Brain pericyte (primary cell): ENCODE measurements around the gene SLC4A1.

ENCODE experiments used
- DNase-seq: peaks from one replicate; pipeline ENCODE4 v3.0.0-alpha.2; 2012; ENCODE audit warnings: low read depth, low spot score

The SLC4A1 gene

GRCh38 chr17:44267818-44268490, at the start of gene SLC4A1:
SLC4A1 (minus strand) TSS chr17:44268135; CDS start chr17:44262866, 5,269 bp downstream.
- no peak for DNase-seq

- no peak for DNase-seq
These were observed 49.6 kb upstream of the SLC4A1 start for GRCh38 chr17:44317545-44317944.

- DNase-seq, result no peak
These were observed 48.1 kb upstream of the SLC4A1 start for GRCh38 chr17:44315760-44316731.

GRCh38 chr17:44314869-44315661, 47.1 kb upstream of the SLC4A1 start:
- DNase-seq, result no peak

- no peak for DNase-seq
These were observed 46.6 kb upstream of the SLC4A1 start for GRCh38 chr17:44314524-44314868.

- DNase-seq, result no peak
These were observed 46.1 kb upstream of the SLC4A1 start for GRCh38 chr17:44314031-44314430.

GRCh38 chr17:44312396-44313104, 44.6 kb upstream of the SLC4A1 start:
- no peak for DNase-seq

DNA sequence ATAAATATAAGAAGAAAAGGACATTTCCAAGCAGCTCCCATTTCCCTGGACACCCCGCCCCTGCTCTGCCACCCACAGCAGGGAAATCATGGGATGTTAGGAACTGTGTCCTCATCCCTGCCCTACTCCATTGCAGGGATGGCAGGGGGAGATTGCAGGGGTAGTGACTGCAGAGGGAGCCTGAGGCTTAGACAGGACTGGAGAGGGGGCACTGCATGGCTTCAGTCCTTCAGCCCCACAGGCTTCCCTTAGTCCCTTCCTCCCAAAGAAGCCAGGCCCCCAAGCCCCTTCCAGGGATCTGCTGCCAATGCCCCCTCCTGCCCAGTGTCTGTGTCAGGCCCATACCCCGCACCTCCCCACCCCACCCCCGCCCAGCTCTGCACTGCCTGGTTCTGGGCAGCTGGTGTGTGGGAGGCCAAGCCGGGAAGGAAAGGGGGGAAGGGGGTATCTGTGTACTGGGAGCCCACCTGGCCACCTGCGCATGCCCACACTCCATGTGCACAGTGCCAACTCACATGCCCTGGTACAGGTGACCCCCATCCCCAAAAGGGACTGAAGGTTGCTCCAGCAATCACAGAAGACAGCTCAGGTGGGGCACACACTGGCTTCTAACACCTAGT, 43.7 kb upstream of the SLC4A1 start:
- no peak for DNase-seq

GRCh38 chr17:44310609-44311376, 42.9 kb upstream of the SLC4A1 start:
- DNase-seq, result no peak

DNA sequence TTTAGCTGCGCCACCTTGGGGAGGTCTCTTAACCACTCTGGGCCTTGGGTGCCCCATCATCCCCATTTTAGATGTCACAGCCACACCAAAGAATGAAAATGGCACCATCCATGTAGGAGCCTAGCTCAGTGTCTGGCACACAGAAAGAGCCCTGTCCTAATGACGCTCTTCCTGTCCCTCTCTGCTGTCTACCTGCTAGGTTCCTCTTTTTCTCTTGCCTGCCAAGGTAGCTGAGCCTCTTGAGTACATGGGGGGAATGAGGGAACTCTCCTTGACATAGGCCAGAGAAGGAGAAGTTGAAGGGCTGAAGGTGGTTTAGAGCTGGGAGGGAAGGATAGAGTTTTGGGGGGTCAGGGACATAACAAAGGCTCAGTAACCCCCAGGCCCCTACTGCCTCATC, 42.3 kb upstream of the SLC4A1 start:
- DNase-seq, result no peak

- no peak for DNase-seq
These were observed 41.5 kb upstream of the SLC4A1 start for GRCh38 chr17:44309472-44309871.

GRCh38 chr17:44308865-44309264, 40.9 kb upstream of the SLC4A1 start:
- DNase-seq, result no peak

- DNase-seq, result no peak
These were observed 40.4 kb upstream of the SLC4A1 start, which contains the start of gene RUNDC3A for GRCh38 chr17:44308320-44308818. RUNDC3A (plus strand) TSS chr17:44308601; CDS start chr17:44308833, 232 bp downstream.

- no peak for DNase-seq
These were observed 39.7 kb upstream of the SLC4A1 start for GRCh38 chr17:44307387-44308186.

- no peak for DNase-seq
These were observed 36.7 kb upstream of the SLC4A1 start for GRCh38 chr17:44304651-44305050.

DNA sequence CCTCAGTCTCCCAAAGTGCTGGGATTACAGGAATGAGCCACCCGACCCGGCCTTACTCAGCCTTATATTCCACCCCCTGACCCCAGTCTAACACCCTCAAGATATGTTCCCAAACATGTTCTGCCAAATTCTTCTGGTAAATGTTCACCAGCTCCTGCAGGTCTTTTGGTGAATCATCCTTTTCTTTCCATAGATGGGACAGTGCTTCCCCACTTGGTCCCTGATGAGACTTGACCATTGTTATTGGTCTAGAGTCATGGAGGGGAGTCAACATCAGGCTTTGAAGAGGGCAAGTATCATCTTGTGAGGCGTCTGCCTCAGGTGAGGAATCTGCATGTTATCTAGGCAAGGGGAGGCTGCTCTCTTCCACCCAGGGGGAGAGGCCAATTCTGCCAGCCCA, 30.0 kb upstream of the SLC4A1 start:
- DNase-seq, result no peak

DNA sequence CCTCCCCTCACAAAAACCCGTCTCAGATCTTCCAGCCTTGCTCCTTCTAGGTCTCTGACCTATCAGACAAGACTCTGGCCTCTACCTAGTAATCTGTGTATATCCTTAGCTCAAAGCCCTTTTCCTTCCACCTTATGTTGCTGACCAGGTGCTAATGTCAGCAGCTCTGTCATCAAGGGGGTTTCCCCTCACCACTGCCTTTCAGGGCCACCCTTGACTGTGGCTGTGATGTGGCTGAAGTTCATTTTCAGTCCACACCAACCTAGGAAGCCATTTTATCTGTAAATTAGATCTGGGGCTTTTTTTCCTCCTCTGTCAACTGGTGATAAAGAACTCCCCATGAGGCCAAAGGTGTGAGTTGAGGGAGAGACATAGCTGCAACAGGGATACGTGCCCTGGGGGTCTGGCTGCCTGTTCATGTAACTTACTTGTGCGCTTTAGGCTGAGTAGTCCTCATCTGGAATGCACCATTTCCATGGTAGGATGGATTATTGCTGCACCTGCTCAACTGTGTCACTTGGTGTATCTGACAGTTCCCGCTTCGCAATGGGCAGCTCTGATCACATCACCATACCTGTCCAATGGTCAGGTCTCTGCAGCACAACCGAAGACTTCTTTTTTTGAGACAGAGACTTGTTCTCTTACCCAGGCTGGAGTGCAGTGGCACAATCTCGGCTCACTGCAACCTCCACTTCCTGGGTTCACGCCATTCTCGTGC, 25.7 kb upstream of the SLC4A1 start:
- DNase-seq, result no peak

GRCh38 chr17:44287651-44288050, 19.7 kb upstream of the SLC4A1 start:
- DNase-seq, result no peak
